T-cell (primary cell): ENCODE results near the gene S1PR2. TPM values are rescaled to one million over a fixed set of nuclear protein-coding genes. Genes with fewer than 3 reads are reported as not detected.
"Not testable (repeated sequence)": the region's sequence is repeated elsewhere in the genome, so short reads cannot be mapped to it uniquely, and the experiment has no call there.

Experiments used
- ATAC-seq, 4 experiments: fragments of 200-7000 bp in 3 of 4; fragments of 150-1000 bp in 1 of 4; cut with Tn5 transposase; replicated peaks in 1 of 4; 1 replicate in 3 of 4; 2 replicates in 1 of 4; pipeline ENCODE4 v1.10.0; 2021; ENCODE audit warnings: moderate library complexity in 3 of 4, mild to moderate bottlenecking in 2 of 4, moderate number of reproducible peaks in 1 of 4
- CTCF ChIA-PET, 2 donors: fragments of 300-600 bp; sonication (Branson Sonifier 250); formaldehyde crosslinking; loops; one replicate each; lab custom pipeline; 2022; ENCODE audit warnings: antibody characterized with exemption in 2 of 2; lab: Charles Lee
- POLR2A ChIA-PET, 2 donors: fragments of 300-600 bp; sonication (Branson Sonifier 250); formaldehyde crosslinking; loops; one replicate each; lab custom pipeline; 2022; ENCODE audit warnings: antibody characterized with exemption in 2 of 2; lab: Charles Lee
- DNase-seq, 35 experiments: peaks; one replicate each; pipeline versions ENCODE4 v3.0.0 to v3.0.0-alpha.2; 2013 to 2023
- H3K27ac ChIP-seq: one replicate; pipeline ENCODE4 v1.5.1; 2013; ENCODE audit warnings: low read length
- H3K27me3 ChIP-seq, 2 experiments: replicated peaks in 1 of 2; 1 replicate in 1 of 2; 2 replicates in 1 of 2; pipeline versions ENCODE4 v1.6.1 to v1.7.0; 2013; ENCODE audit warnings: low read length in 1 of 2, mixed read lengths in 1 of 2; ENCODE audit not compliant: control insufficient read depth in 2 of 2, insufficient read depth in 2 of 2; ENCODE audit errors: extremely low read depth in 1 of 2
- H3K36me3 ChIP-seq, 2 donors: 1 replicate in 1 of 2; 2 replicates in 1 of 2; pipeline versions ENCODE4 v1.6.1 to v1.7.0; 2013; ENCODE audit warnings: low read length in 1 of 2; ENCODE audit not compliant: control insufficient read depth in 2 of 2, insufficient read depth in 1 of 2; ENCODE audit errors: extremely low read depth in 1 of 2
- H3K4me1 ChIP-seq, 2 experiments: 1 replicate in 1 of 2; 2 replicates in 1 of 2; pipeline versions ENCODE4 v1.6.1 to v1.7.0; 2013; ENCODE audit warnings: low read length in 2 of 2, mixed read lengths in 1 of 2; ENCODE audit not compliant: insufficient read depth in 2 of 2, control insufficient read depth in 1 of 2; ENCODE audit errors: extremely low read depth in 1 of 2
- H3K4me3 ChIP-seq, 2 donors: 1 replicate in 1 of 2; 2 replicates in 1 of 2; pipeline versions ENCODE4 v1.5.1 to v1.7.0; 2013; ENCODE audit warnings: mild to moderate bottlenecking in 2 of 2, low read length in 1 of 2, moderate library complexity in 1 of 2; ENCODE audit not compliant: control insufficient read depth in 1 of 2; ENCODE audit errors: extremely low read depth in 1 of 2
- H3K9me3 ChIP-seq: 2 replicates; pipeline ENCODE4 v1.7.0; 2013
- H3K27ac Mint-ChIP-seq, 2 donors: one replicate each; pipeline ENCODE4 v1.8.0; 2020 to 2021; ENCODE audit warnings: mild to moderate bottlenecking in 2 of 2, mixed read lengths in 2 of 2
- H3K27me3 Mint-ChIP-seq, 2 donors: one replicate each; pipeline ENCODE4 v1.8.0; 2021 to 2022; ENCODE audit warnings: mixed read lengths in 2 of 2
- H3K36me3 Mint-ChIP-seq: one replicate; pipeline ENCODE4 v1.8.0; 2021; ENCODE audit warnings: mixed read lengths
- H3K4me1 Mint-ChIP-seq, 3 donors: one replicate each; pipeline ENCODE4 v1.8.0; 2020 to 2022; ENCODE audit warnings: mixed read lengths in 3 of 3, mild to moderate bottlenecking in 1 of 3
- H3K4me3 Mint-ChIP-seq, 3 donors: one replicate each; pipeline ENCODE4 v1.8.0; 2020 to 2022; ENCODE audit warnings: mild to moderate bottlenecking in 3 of 3, mixed read lengths in 3 of 3, moderate library complexity in 3 of 3
- H3K9me3 Mint-ChIP-seq, 3 donors: one replicate each; pipeline ENCODE4 v1.8.0; 2020 to 2022; ENCODE audit warnings: mixed read lengths in 3 of 3
- WGBS: methylation state at CpG from one replicate; pipeline ENCODE4 v1.1.5; 2013; ENCODE audit warnings: missing lambda C conversion rate; ENCODE audit not compliant: insufficient coverage; 5-methylcytosine and 5-hydroxymethylcytosine counted together
- total RNA-seq, 35 experiments: library from RNA in 6 of 35; stranded (reverse) in 6 of 35; fragments of 120-200 nt in 1 of 35; gene quantifications; one replicate each; pipeline versions ENCODE4 v1.2.1 to v1.2.4 and lab custom pipeline; 2013 to 2026

S1PR2 gene
- total RNA-seq, 5 donors from 2014 or later (not counting 1 experiment from before 2014, with no cell fraction given) = 6.2 to 11.4 (median 9.8) TPM

DNA sequence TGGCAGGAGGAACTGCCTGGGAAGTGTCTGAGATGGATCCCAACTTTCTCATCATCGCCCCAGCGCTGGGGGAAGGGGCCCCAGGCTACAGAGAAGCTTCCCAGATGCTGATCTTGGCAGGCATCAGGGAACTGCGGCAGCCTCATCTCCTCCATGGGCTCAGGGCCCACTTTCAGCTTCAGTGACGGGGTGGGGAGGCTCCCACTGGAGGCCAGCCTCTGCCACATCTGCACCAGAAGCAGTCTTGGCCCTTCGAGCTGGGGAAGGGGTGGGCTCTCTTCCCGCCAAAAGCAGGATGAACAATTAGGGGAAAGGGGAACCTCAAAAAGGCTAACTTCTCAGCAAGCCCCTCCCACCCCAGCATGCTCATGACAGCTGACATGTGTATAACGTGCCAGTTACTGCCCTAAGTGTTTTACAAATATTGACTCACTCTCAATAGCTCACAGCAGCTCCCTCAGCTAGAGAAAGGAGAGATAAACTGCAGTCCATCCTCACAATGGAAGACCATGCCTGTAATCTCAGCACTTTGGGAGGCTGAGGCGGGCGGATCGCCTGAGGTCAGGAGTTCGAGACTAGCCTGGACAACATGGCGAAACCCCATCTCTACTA is 7.1 kb upstream of the S1PR2 start:
- Histone ChIP-seq H3K9me3 (no peaks in the 10 kb centered on the region), H3K4me3 (no peak overlapping the region), H3K36me3 (no peaks in the 10 kb centered on the region), H3K27ac (no peak overlapping the region), H3K27me3 (no peaks in the 10 kb centered on the region), H3K4me1 (peaks cover 9 to 30% of the 10 kb centered on the region in 2 experiments)
- ChIA-PET POLR2A (no interaction called here), CTCF (interaction anchor here (0.5 to 0.7 kb wide), 3 partner anchors 10 to 800 kb away, joined by 3 to 5 read pairs (median 3); no protein-coding TSS in a partner anchor)
- no peak for ATAC-seq
- WGBS = 80% methylated on average over 3 of the region's 12 CpGs
- Mint-ChIP-seq H3K27ac (peak overlapping the region; percentile 11 to 39), H3K4me3 (no peak overlapping the region), H3K9me3 (no peaks in the 10 kb centered on the region), H3K4me1 (peaks cover 13 to 30% (median 18%) of the 10 kb centered on the region in 3 donors), H3K36me3 (no peaks in the 10 kb centered on the region), H3K27me3 (no peaks in the 10 kb centered on the region)
- DNase-seq = no peak

- H3K36me3 Mint-ChIP-seq = no peaks in the 10 kb centered on the region
- Histone ChIP-seq H3K36me3 (no peaks in the 10 kb centered on the region), H3K27ac (no peak overlapping the region), H3K9me3 (no peaks in the 10 kb centered on the region), H3K4me1 (peaks cover 9 to 30% of the 10 kb centered on the region in 2 experiments), H3K27me3 (no peaks in the 10 kb centered on the region), H3K4me3 (no peak overlapping the region)
- DNase-seq = no peak
- ATAC-seq = no peak
- ChIA-PET CTCF (interaction anchor here in 1 of 2 donors (0.7 kb wide), 1 partner anchor 12 kb away, joined by 7 read pairs; no protein-coding TSS in a partner anchor), POLR2A (interaction anchor here (0.7 kb wide), 2 partner anchors 21 to 1658 kb away, joined by 3 to 13 read pairs; no protein-coding TSS in a partner anchor)
- H3K27me3 Mint-ChIP-seq = no peaks in the 10 kb centered on the region
- no peaks in the 10 kb centered on the region for H3K9me3 Mint-ChIP-seq
- no peak overlapping the region for H3K4me3 Mint-ChIP-seq
- peaks cover 13 to 30% (median 18%) of the 10 kb centered on the region in 3 donors for H3K4me1 Mint-ChIP-seq
- 100% methylated on average over 2 of the region's 6 CpGs for WGBS
- H3K27ac Mint-ChIP-seq = peak overlapping the region in 1 of 2 donors; percentile 11
Observed at GRCh38 chr19:10237702-10238101, 6.6 kb upstream of the S1PR2 start.

GRCh38 chr19:10235409-10235808 is 4.3 kb upstream of the S1PR2 start:
- H3K9me3 Mint-ChIP-seq, DNase-seq, ATAC-seq, H3K36me3 Mint-ChIP-seq, H3K27me3 Mint-ChIP-seq, POLR2A ChIA-PET, H3K4me3 ChIP-seq, H3K27me3 ChIP-seq, H3K9me3 ChIP-seq, H3K36me3 ChIP-seq: not testable (repeated sequence)
- WGBS = no CpG with 5 or more reads among the region's 7 CpGs
- H3K4me1 Mint-ChIP-seq = peaks cover 20 to 32% (median 21%) of the 10 kb centered on the region in 3 donors
- peaks cover 9 to 42% of the 10 kb centered on the region in 2 experiments for H3K4me1 ChIP-seq
- CTCF ChIA-PET = interaction anchor here in 1 of 2 donors (1.1 to 1.5 kb wide), 2 partner anchors 14 to 93 kb away, joined by 4 to 11 read pairs; no protein-coding TSS in a partner anchor
- H3K4me3 Mint-ChIP-seq = peak overlapping the region in 1 of 3 donors; percentile 88
- H3K27ac ChIP-seq = peak overlapping the region; percentile 93
- H3K27ac Mint-ChIP-seq = peak overlapping the region; percentile 95 to 97

GRCh38 chr19:10235003-10235402 is 3.9 kb upstream of the S1PR2 start:
- whole genome bisulfite sequencing = no CpG with 5 or more reads among the region's 4 CpGs
- no peaks in the 10 kb centered on the region for H3K36me3 Mint-ChIP-seq
- no peaks in the 10 kb centered on the region for H3K27me3 Mint-ChIP-seq
- peak overlapping the region; percentile 95 to 97 for H3K27ac Mint-ChIP-seq
- DNase-seq (no peak), ATAC-seq (no peak)
- H3K4me3 Mint-ChIP-seq = peak overlapping the region in 1 of 3 donors; percentile 88
- no peaks in the 10 kb centered on the region for H3K9me3 Mint-ChIP-seq
- CTCF ChIA-PET = interaction anchor here in 1 of 2 donors (1.1 kb wide), 1 partner anchor 92 kb away, joined by 4 read pairs; no protein-coding TSS in a partner anchor
- H3K27ac ChIP-seq = peak overlapping the region; percentile 93
- peaks cover 11 to 46% of the 10 kb centered on the region in 2 experiments for H3K4me1 ChIP-seq
- H3K36me3 ChIP-seq = no peaks in the 10 kb centered on the region
- H3K4me3 ChIP-seq = no peak overlapping the region
- no peaks in the 10 kb centered on the region for H3K9me3 ChIP-seq
- peaks cover 20 to 32% (median 21%) of the 10 kb centered on the region in 3 donors for H3K4me1 Mint-ChIP-seq
- no peaks in the 10 kb centered on the region for H3K27me3 ChIP-seq
- POLR2A ChIA-PET = interaction anchor here in 1 of 2 donors (0.7 kb wide), 1 partner anchor 212 kb away, joined by 3 read pairs; no protein-coding TSS in a partner anchor

GRCh38 chr19:10233946-10234345 is 2.8 kb upstream of the S1PR2 start:
- no peak overlapping the region for H3K4me3 ChIP-seq
- Mint-ChIP-seq H3K27ac (peak overlapping the region in 1 of 2 donors; percentile 34), H3K9me3 (no peaks in the 10 kb centered on the region), H3K36me3 (no peaks in the 10 kb centered on the region), H3K27me3 (no peaks in the 10 kb centered on the region), H3K4me3 (no peak overlapping the region), H3K4me1 (peaks cover 28 to 39% (median 30%) of the 10 kb centered on the region in 3 donors)
- H3K4me1 ChIP-seq = peaks cover 12 to 56% of the 10 kb centered on the region in 2 experiments
- H3K9me3 ChIP-seq = no peaks in the 10 kb centered on the region
- ATAC-seq (no peak), DNase-seq (no peak)
- H3K36me3 ChIP-seq = no peaks in the 10 kb centered on the region
- POLR2A ChIA-PET = interaction anchor here in 1 of 2 donors (0.6 kb wide), 1 partner anchor 132 kb away, joined by 10 read pairs; no protein-coding TSS in a partner anchor
- CTCF ChIA-PET = interaction anchor here (0.6 to 0.7 kb wide), 2 partner anchors 46 to 63 kb away, joined by 5 to 9 read pairs; no protein-coding TSS in a partner anchor
- no CpG with 5 or more reads among the region's 4 CpGs for WGBS
- no peaks in the 10 kb centered on the region for H3K27me3 ChIP-seq
- H3K27ac ChIP-seq = no peak overlapping the region

DNA sequence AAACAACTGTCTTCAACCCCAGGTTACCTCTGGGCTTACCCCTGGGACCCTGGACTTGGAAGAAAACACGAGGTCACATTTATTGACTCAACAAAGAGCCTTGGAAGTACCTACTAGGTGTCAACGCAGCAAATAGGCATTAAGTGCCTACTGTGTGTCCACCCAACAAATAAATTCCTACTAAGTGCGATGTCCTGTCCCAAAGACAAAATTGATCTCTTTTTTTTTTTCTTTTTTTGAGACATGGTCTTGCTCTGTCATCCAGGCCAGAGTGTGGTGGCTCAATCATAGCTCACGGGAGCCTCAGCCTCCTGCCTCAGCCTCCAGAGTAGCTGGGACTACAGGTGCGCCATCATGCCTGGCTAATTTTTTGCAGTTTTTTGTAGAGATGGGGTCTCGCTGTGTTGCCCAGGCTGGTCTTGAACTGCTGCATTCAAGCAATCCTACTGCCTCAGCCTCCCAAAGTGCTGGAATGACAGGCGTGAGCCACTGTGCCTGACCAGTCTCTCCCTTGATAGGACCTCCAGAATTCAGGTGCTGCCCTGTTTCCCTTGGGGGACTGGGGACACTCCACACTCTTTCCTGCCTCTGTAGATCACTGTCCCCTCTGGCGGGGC is 589 bp upstream of the S1PR2 start:
- DNase-seq (no peak), ATAC-seq (no peak)
- H3K4me1 ChIP-seq = peaks cover 12 to 65% of the 10 kb centered on the region in 2 experiments
- peak overlapping the region; percentile 67 to 78 for H3K27ac Mint-ChIP-seq
- no peaks in the 10 kb centered on the region for H3K9me3 Mint-ChIP-seq
- peaks cover 29 to 36% (median 32%) of the 10 kb centered on the region in 3 donors for H3K4me1 Mint-ChIP-seq
- H3K36me3 ChIP-seq = no peaks in the 10 kb centered on the region
- 80% methylated on average over 4 of the region's 8 CpGs for WGBS
- CTCF ChIA-PET = no interaction called here
- H3K4me3 ChIP-seq = peak overlapping the region in 1 of 2 donors; percentile 95
- no peaks in the 10 kb centered on the region for H3K27me3 ChIP-seq
- peak overlapping the region; percentile 90 for H3K27ac ChIP-seq
- H3K4me3 Mint-ChIP-seq = peak overlapping the region; percentile 73 to 89 (median 88)
- no peaks in the 10 kb centered on the region for H3K9me3 ChIP-seq
- POLR2A ChIA-PET = no interaction called here
- H3K27me3 Mint-ChIP-seq = no peaks in the 10 kb centered on the region
- H3K36me3 Mint-ChIP-seq = no peaks in the 10 kb centered on the region
